Panc1 (cell line): ENCODE data around the gene LMF1.

Source experiments
- POLR2AphosphoS5 ChIP-seq: IDR thresholded peaks from 2 replicates; pipeline ENCODE4 v1.6.1; 2012; ENCODE audit warnings: mild to moderate bottlenecking, low read depth, low read length, moderate library complexity
- SIN3A ChIP-seq: IDR thresholded peaks from 2 replicates; pipeline ENCODE4 v1.6.1; 2012; ENCODE audit warnings: low read depth, mild to moderate bottlenecking, low read length, moderate library complexity, borderline replicate concordance; ENCODE audit not compliant: insufficient read depth
- TCF7L2 ChIP-seq: IDR thresholded peaks from 2 replicates; pipeline ENCODE4 v1.6.1; 2011; ENCODE audit warnings: mild to moderate bottlenecking, low read depth, low read length, inconsistent platforms
- TF ChIP-seq, protein P1 (sequence below): fragments of 450-650 bp; IDR thresholded peaks from 2 replicates; pipeline ENCODE4 v1.5.1; 2017; ENCODE audit warnings: mild to moderate bottlenecking
- TF ChIP-seq, protein P2 (sequence below), 2 experiments: IDR thresholded peaks; 2 replicates each; pipeline ENCODE4 v1.6.1; 2011 to 2012; ENCODE audit warnings: low read depth in 2 of 2, control low read depth in 1 of 2, low read length in 1 of 2, mild to moderate bottlenecking in 1 of 2, moderate library complexity in 1 of 2; ENCODE audit not compliant: insufficient read depth in 1 of 2

DNA sequence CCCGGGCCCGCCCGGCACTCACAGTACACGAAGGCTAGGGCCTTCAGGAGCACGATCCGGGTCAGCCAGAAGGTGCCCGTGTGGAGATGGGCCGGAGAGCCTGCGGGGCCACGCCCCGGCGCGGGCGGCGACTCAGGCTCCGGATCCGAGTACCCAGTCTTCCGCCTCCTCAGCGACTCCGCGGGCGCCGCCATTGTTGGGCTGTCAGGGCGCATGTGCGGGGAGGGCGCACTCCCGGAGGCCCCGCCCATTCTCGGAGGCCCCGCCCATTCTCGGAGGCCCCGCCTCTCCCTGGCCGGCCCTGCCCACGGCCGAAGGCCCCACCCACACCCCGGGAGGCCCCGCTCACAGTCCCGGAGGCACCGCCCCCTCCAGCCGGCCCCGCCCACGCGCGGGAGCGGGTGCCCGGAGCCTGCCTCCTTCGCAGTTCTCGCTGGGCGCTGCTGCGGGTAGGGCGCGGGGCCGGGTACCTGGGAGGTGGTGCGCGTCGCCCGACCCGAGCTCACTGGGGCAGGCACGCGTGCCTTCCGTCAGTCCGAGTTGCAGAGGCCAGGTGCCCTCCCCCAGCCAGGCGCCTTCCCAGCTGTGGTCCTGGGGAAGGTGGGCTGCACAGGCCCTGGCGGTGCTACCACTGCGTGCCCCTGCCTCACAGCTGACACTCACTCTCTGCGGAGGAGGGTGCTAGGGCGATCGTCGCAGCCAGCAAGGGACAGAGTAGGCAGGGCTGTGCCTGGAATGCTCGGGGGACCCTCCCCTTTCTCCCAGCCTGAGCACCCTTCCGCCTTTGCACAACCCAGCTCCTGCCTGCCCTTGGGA, at the start of gene LMF1:
- TF ChIP-seq, protein P1, sequence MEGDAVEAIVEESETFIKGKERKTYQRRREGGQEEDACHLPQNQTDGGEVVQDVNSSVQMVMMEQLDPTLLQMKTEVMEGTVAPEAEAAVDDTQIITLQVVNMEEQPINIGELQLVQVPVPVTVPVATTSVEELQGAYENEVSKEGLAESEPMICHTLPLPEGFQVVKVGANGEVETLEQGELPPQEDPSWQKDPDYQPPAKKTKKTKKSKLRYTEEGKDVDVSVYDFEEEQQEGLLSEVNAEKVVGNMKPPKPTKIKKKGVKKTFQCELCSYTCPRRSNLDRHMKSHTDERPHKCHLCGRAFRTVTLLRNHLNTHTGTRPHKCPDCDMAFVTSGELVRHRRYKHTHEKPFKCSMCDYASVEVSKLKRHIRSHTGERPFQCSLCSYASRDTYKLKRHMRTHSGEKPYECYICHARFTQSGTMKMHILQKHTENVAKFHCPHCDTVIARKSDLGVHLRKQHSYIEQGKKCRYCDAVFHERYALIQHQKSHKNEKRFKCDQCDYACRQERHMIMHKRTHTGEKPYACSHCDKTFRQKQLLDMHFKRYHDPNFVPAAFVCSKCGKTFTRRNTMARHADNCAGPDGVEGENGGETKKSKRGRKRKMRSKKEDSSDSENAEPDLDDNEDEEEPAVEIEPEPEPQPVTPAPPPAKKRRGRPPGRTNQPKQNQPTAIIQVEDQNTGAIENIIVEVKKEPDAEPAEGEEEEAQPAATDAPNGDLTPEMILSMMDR, result no peak
- TF ChIP-seq TCF7L2 (no peak), POLR2AphosphoS5 (peak; percentile 80; the same call in 1 of the 2 replicates), SIN3A (peak; percentile 57; the same call in 1 of the 2 replicates)
- TF ChIP-seq, protein P2, sequence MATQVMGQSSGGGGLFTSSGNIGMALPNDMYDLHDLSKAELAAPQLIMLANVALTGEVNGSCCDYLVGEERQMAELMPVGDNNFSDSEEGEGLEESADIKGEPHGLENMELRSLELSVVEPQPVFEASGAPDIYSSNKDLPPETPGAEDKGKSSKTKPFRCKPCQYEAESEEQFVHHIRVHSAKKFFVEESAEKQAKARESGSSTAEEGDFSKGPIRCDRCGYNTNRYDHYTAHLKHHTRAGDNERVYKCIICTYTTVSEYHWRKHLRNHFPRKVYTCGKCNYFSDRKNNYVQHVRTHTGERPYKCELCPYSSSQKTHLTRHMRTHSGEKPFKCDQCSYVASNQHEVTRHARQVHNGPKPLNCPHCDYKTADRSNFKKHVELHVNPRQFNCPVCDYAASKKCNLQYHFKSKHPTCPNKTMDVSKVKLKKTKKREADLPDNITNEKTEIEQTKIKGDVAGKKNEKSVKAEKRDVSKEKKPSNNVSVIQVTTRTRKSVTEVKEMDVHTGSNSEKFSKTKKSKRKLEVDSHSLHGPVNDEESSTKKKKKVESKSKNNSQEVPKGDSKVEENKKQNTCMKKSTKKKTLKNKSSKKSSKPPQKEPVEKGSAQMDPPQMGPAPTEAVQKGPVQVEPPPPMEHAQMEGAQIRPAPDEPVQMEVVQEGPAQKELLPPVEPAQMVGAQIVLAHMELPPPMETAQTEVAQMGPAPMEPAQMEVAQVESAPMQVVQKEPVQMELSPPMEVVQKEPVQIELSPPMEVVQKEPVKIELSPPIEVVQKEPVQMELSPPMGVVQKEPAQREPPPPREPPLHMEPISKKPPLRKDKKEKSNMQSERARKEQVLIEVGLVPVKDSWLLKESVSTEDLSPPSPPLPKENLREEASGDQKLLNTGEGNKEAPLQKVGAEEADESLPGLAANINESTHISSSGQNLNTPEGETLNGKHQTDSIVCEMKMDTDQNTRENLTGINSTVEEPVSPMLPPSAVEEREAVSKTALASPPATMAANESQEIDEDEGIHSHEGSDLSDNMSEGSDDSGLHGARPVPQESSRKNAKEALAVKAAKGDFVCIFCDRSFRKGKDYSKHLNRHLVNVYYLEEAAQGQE (IDR thresholded peaks at IDR 0.05; ENCODE audit: insufficient read depth in 1 of 2, low read depth in 2 of 2, low read length in 1 of 2), result 0 out of 4 replicates have a peak, but pooled peaks of 1 of the 2 experiments have one; percentile 1
